Right lobe of liver (tissue), 4 donors: ENCODE results near the gene HBD.

Experiments
- POLR2A ChIP-seq: fragments of 450-650 bp; IDR thresholded peaks from one replicate; pipeline ENCODE4 v1.6.1; 2017; ENCODE audit warnings: antibody characterized with exemption, mild to moderate bottlenecking
- TF ChIP-seq, protein P1 (sequence below), 4 donors: fragments of 200-600 bp in 3 of 4; fragments of 450-650 bp in 1 of 4; IDR thresholded peaks; one replicate each; pipeline versions ENCODE4 v1.5.1 to v1.8.0; 2016 to 2022; ENCODE audit warnings: antibody characterized with exemption in 4 of 4, mild to moderate bottlenecking in 2 of 4
- donor health status: DM: no; HTN: no; CAD: no.
- donor health status: DM: no; HTN: no; CAD: no.
- donor health status: DM: no; HTN: yes; CAD: no.

DNA sequence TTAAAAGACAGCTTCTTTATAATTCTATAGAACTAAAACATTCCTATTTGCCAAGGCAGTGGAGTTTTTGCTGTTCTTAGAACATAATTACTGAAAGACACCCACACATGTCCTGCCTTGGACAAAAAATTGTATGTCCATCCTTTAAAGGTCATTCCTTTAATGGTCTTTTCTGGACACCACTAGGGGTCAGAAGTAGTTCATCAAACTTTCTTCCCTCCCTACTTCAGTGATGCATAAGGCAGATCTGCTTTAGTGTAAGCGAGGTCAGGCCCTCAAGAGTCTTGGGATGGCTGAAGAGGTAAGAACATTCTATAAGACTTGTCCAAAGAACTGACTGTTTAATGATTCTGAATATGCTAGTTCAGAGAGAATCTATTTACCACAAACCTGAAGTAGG lies 29.5 kb downstream of the HBD start:
- TF ChIP-seq, protein P1, sequence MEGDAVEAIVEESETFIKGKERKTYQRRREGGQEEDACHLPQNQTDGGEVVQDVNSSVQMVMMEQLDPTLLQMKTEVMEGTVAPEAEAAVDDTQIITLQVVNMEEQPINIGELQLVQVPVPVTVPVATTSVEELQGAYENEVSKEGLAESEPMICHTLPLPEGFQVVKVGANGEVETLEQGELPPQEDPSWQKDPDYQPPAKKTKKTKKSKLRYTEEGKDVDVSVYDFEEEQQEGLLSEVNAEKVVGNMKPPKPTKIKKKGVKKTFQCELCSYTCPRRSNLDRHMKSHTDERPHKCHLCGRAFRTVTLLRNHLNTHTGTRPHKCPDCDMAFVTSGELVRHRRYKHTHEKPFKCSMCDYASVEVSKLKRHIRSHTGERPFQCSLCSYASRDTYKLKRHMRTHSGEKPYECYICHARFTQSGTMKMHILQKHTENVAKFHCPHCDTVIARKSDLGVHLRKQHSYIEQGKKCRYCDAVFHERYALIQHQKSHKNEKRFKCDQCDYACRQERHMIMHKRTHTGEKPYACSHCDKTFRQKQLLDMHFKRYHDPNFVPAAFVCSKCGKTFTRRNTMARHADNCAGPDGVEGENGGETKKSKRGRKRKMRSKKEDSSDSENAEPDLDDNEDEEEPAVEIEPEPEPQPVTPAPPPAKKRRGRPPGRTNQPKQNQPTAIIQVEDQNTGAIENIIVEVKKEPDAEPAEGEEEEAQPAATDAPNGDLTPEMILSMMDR (IDR thresholded peaks at IDR 0.05), result peak; percentile 32 to 42 (median 40)
- no peak for TF ChIP-seq POLR2A
